Measurements from ENCODE around the gene PAF1.

Gene PAF1

GRCh38 chr19:39350156-39350555 lies 40.8 kb downstream of the PAF1 start:
- Histone ChIP-seq H3K4me2 (ENCODE audit: low read length) (no peak overlapping the region), H3K79me2 (ENCODE audit: control insufficient read depth, insufficient read depth, low read length, poor library complexity) (no peaks in the 10 kb centered on the region), H3K4ac (ENCODE audit: low read depth, low read length) (no peak overlapping the region), H3K9me3 (ENCODE audit: insufficient read depth, low read depth, low read length) (no peaks in the 10 kb centered on the region), H3K36me3 (ENCODE audit: control insufficient read depth in 1 of 2, insufficient read depth in 2 of 2, low read length in 2 of 2) (peaks cover 12 to 38% of the 10 kb centered on the region in 2 experiments), H2BK5ac (ENCODE audit: low read depth, low read length, poor library complexity) (no peak overlapping the region), H3K4me1 (ENCODE audit: control insufficient read depth in 1 of 2, insufficient read depth in 2 of 2, low read length in 2 of 2) (no peaks in the 10 kb centered on the region), H2BK12ac (ENCODE audit: low read length) (no peak overlapping the region), H2BK120ac (ENCODE audit: insufficient read depth, low read length, poor library complexity) (no peak overlapping the region), H4K8ac (ENCODE audit: low read depth, low read length) (no peak overlapping the region), H2AK5ac (ENCODE audit: low read length) (no peak overlapping the region), H4K91ac (ENCODE audit: low read depth, low read length) (no peak overlapping the region), H3K23ac (ENCODE audit: low read length) (no peak overlapping the region), H2AFZ (ENCODE audit: insufficient read depth, low read length, poor library complexity) (no peak overlapping the region), H3K18ac (ENCODE audit: low read length) (no peak overlapping the region), H3K4me3 (ENCODE audit: low read depth, low read length) (no peak overlapping the region), H3K27me3 (ENCODE audit: insufficient read depth, low read length) (no peaks in the 10 kb centered on the region), H3K27ac (ENCODE audit: low read depth, low read length) (no peak overlapping the region), H3K14ac (ENCODE audit: low read length) (no peak overlapping the region), H3K79me1 (ENCODE audit: low read length) (no peaks in the 10 kb centered on the region), H3K9ac (ENCODE audit: low read length) (no peak overlapping the region), H4K12ac (ENCODE audit: low read depth, low read length) (no peak overlapping the region)
- DNase-seq, result no peak
- no CpG with 5 or more reads among the region's 3 CpGs for WGBS (ENCODE audit: extremely low coverage, insufficient coverage, insufficient read length)

GRCh38 chr19:39349326-39349725 lies 41.6 kb downstream of the PAF1 start:
- no peak overlapping the region for H4K91ac ChIP-seq (ENCODE audit: low read depth, low read length)
- no CpG with 5 or more reads among the region's 4 CpGs for WGBS (ENCODE audit: extremely low coverage, insufficient coverage, insufficient read length)
- H2AK5ac ChIP-seq (ENCODE audit: low read length), result no peak overlapping the region
- H3K4me2 ChIP-seq (ENCODE audit: low read length), result no peak overlapping the region
- H3K27me3 ChIP-seq (ENCODE audit: insufficient read depth, low read length), result no peaks in the 10 kb centered on the region
- H3K23ac ChIP-seq (ENCODE audit: low read length), result no peak overlapping the region
- H3K9ac ChIP-seq (ENCODE audit: low read length), result no peak overlapping the region
- H2BK120ac ChIP-seq (ENCODE audit: insufficient read depth, low read length, poor library complexity), result no peak overlapping the region
- no peak overlapping the region for H2BK12ac ChIP-seq (ENCODE audit: low read length)
- H4K12ac ChIP-seq (ENCODE audit: low read depth, low read length), result no peak overlapping the region
- H3K79me2 ChIP-seq (ENCODE audit: control insufficient read depth, insufficient read depth, low read length, poor library complexity), result no peaks in the 10 kb centered on the region
- H3K4me1 ChIP-seq (ENCODE audit: control insufficient read depth in 1 of 2, insufficient read depth in 2 of 2, low read length in 2 of 2), result no peaks in the 10 kb centered on the region
- H3K18ac ChIP-seq (ENCODE audit: low read length), result no peak overlapping the region
- H2AFZ ChIP-seq (ENCODE audit: insufficient read depth, low read length, poor library complexity), result no peak overlapping the region
- no peak overlapping the region for H3K4me3 ChIP-seq (ENCODE audit: low read depth, low read length)
- H3K4ac ChIP-seq (ENCODE audit: low read depth, low read length), result no peak overlapping the region
- no peaks in the 10 kb centered on the region for H3K79me1 ChIP-seq (ENCODE audit: low read length)
- no peak overlapping the region for H4K8ac ChIP-seq (ENCODE audit: low read depth, low read length)
- H2BK5ac ChIP-seq (ENCODE audit: low read depth, low read length, poor library complexity), result no peak overlapping the region
- H3K36me3 ChIP-seq (ENCODE audit: control insufficient read depth in 1 of 2, insufficient read depth in 2 of 2, low read length in 2 of 2), result peaks cover 8 to 34% of the 10 kb centered on the region in 2 experiments
- no peak for DNase-seq
- no peaks in the 10 kb centered on the region for H3K9me3 ChIP-seq (ENCODE audit: insufficient read depth, low read depth, low read length)
- no peak overlapping the region for H3K27ac ChIP-seq (ENCODE audit: low read depth, low read length)
- no peak overlapping the region for H3K14ac ChIP-seq (ENCODE audit: low read length)

- Histone ChIP-seq H3K23ac (ENCODE audit: low read length) (no peak overlapping the region), H3K4ac (ENCODE audit: low read depth, low read length) (no peak overlapping the region), H3K4me3 (ENCODE audit: low read depth, low read length) (no peak overlapping the region), H4K91ac (ENCODE audit: low read depth, low read length) (no peak overlapping the region), H4K12ac (ENCODE audit: low read depth, low read length) (no peak overlapping the region), H2BK12ac (ENCODE audit: low read length) (no peak overlapping the region), H3K27me3 (ENCODE audit: insufficient read depth, low read length) (no peaks in the 10 kb centered on the region), H2BK5ac (ENCODE audit: low read depth, low read length, poor library complexity) (no peak overlapping the region), H3K9me3 (ENCODE audit: insufficient read depth, low read depth, low read length) (no peaks in the 10 kb centered on the region), H3K27ac (ENCODE audit: low read depth, low read length) (no peak overlapping the region), H4K8ac (ENCODE audit: low read depth, low read length) (no peak overlapping the region), H3K9ac (ENCODE audit: low read length) (no peak overlapping the region), H2AK5ac (ENCODE audit: low read length) (no peak overlapping the region), H2BK120ac (ENCODE audit: insufficient read depth, low read length, poor library complexity) (no peak overlapping the region), H3K18ac (ENCODE audit: low read length) (no peak overlapping the region), H3K4me1 (ENCODE audit: control insufficient read depth in 1 of 2, insufficient read depth in 2 of 2, low read length in 2 of 2) (peaks cover 4 to 5% of the 10 kb centered on the region in 2 experiments), H3K4me2 (ENCODE audit: low read length) (no peak overlapping the region), H3K79me2 (ENCODE audit: control insufficient read depth, insufficient read depth, low read length, poor library complexity) (peaks cover 8% of the 10 kb centered on the region), H3K79me1 (ENCODE audit: low read length) (peaks cover 3% of the 10 kb centered on the region), H3K36me3 (ENCODE audit: control insufficient read depth in 1 of 2, insufficient read depth in 2 of 2, low read length in 2 of 2) (peaks cover 4 to 26% of the 10 kb centered on the region in 2 experiments), H2AFZ (ENCODE audit: insufficient read depth, low read length, poor library complexity) (no peak overlapping the region), H3K14ac (ENCODE audit: low read length) (no peak overlapping the region)
- DNase-seq, result no peak
- 100% methylated on average over 1 of the region's 4 CpGs for WGBS (ENCODE audit: extremely low coverage, insufficient coverage, insufficient read length)
Measured at GRCh38 chr19:39347332-39348164, 43.4 kb downstream of the PAF1 start.

- H3K27ac ChIP-seq (ENCODE audit: low read depth, low read length), result no peak overlapping the region
- H3K4me2 ChIP-seq (ENCODE audit: low read length), result no peak overlapping the region
- no peak overlapping the region for H2BK120ac ChIP-seq (ENCODE audit: insufficient read depth, low read length, poor library complexity)
- no peak overlapping the region for H3K4ac ChIP-seq (ENCODE audit: low read depth, low read length)
- no peaks in the 10 kb centered on the region for H3K27me3 ChIP-seq (ENCODE audit: insufficient read depth, low read length)
- H3K9ac ChIP-seq (ENCODE audit: low read length), result no peak overlapping the region
- no peak overlapping the region for H2AK5ac ChIP-seq (ENCODE audit: low read length)
- WGBS (ENCODE audit: extremely low coverage, insufficient coverage, insufficient read length), result no CpG with 5 or more reads among the region's 1 CpG
- no peak overlapping the region for H4K8ac ChIP-seq (ENCODE audit: low read depth, low read length)
- H2BK12ac ChIP-seq (ENCODE audit: low read length), result no peak overlapping the region
- H3K18ac ChIP-seq (ENCODE audit: low read length), result no peak overlapping the region
- H3K4me3 ChIP-seq (ENCODE audit: low read depth, low read length), result no peak overlapping the region
- H4K12ac ChIP-seq (ENCODE audit: low read depth, low read length), result no peak overlapping the region
- H4K91ac ChIP-seq (ENCODE audit: low read depth, low read length), result no peak overlapping the region
- H3K14ac ChIP-seq (ENCODE audit: low read length), result no peak overlapping the region
- peaks cover 12% of the 10 kb centered on the region for H3K79me2 ChIP-seq (ENCODE audit: control insufficient read depth, insufficient read depth, low read length, poor library complexity)
- H3K79me1 ChIP-seq (ENCODE audit: low read length), result peaks cover 6% of the 10 kb centered on the region
- peaks cover 6 to 7% of the 10 kb centered on the region in 2 experiments for H3K4me1 ChIP-seq (ENCODE audit: control insufficient read depth in 1 of 2, insufficient read depth in 2 of 2, low read length in 2 of 2)
- H3K23ac ChIP-seq (ENCODE audit: low read length), result no peak overlapping the region
- H2AFZ ChIP-seq (ENCODE audit: insufficient read depth, low read length, poor library complexity), result no peak overlapping the region
- no peak overlapping the region for H2BK5ac ChIP-seq (ENCODE audit: low read depth, low read length, poor library complexity)
- no peaks in the 10 kb centered on the region for H3K9me3 ChIP-seq (ENCODE audit: insufficient read depth, low read depth, low read length)
- peaks cover 2 to 15% of the 10 kb centered on the region in 2 experiments for H3K36me3 ChIP-seq (ENCODE audit: control insufficient read depth in 1 of 2, insufficient read depth in 2 of 2, low read length in 2 of 2)
- DNase-seq, result no peak
Measured at GRCh38 chr19:39345956-39346355, 45.0 kb downstream of the PAF1 start.
